H9 (cell line): Measurements from ENCODE around the gene RALY. TPM values are rescaled to one million over a fixed set of nuclear protein-coding genes. Genes with fewer than 3 reads are reported as not detected.

ENCODE experiments used
- DNase-seq: peaks from one replicate; pipeline ENCODE4 v3.0.0-alpha.2; 2017
- H2AFZ ChIP-seq: one replicate; pipeline ENCODE4 v1.6.1; 2013; ENCODE audit warnings: mild to moderate bottlenecking, low read length, control low read depth, moderate library complexity
- H2AK5ac ChIP-seq: 2 replicates; pipeline ENCODE4 v1.6.1; 2013; ENCODE audit warnings: low read length, control low read depth, mixed read lengths; ENCODE audit not compliant: insufficient read length
- H2BK120ac ChIP-seq: one replicate; pipeline ENCODE4 v1.6.1; 2013; ENCODE audit warnings: low read depth, mild to moderate bottlenecking, low read length, control low read depth, inconsistent platforms; ENCODE audit not compliant: poor library complexity, severe bottlenecking
- H2BK12ac ChIP-seq: 2 replicates; pipeline ENCODE4 v1.6.1; 2013; ENCODE audit warnings: low read length, control low read depth, mixed read lengths, low read depth; ENCODE audit not compliant: insufficient read length
- H2BK15ac ChIP-seq: 2 replicates; pipeline ENCODE4 v1.6.1; 2013; ENCODE audit warnings: low read depth, low read length, control low read depth
- H2BK20ac ChIP-seq: one replicate; pipeline ENCODE4 v1.6.1; 2013; ENCODE audit warnings: low read depth, mild to moderate bottlenecking, low read length, control low read depth, inconsistent platforms; ENCODE audit not compliant: poor library complexity, severe bottlenecking
- H2BK5ac ChIP-seq: 2 replicates; pipeline ENCODE4 v1.6.1; 2013; ENCODE audit warnings: low read length, control low read depth, mixed read lengths; ENCODE audit not compliant: insufficient read length
- H3K14ac ChIP-seq: 2 replicates; pipeline ENCODE4 v1.6.1; 2013; ENCODE audit warnings: low read length, control low read depth; ENCODE audit not compliant: insufficient read depth
- H3K18ac ChIP-seq: 2 replicates; pipeline ENCODE4 v1.6.1; 2013; ENCODE audit warnings: low read depth, mild to moderate bottlenecking, mixed read lengths, low read length, control low read depth; ENCODE audit not compliant: insufficient read length
- H3K23ac ChIP-seq: 2 replicates; pipeline ENCODE4 v1.6.1; 2013; ENCODE audit warnings: low read length, control low read depth, mixed read lengths, low read depth; ENCODE audit not compliant: insufficient read length
- H3K23me2 ChIP-seq: 2 replicates; pipeline ENCODE4 v1.6.1; 2013; ENCODE audit warnings: low read depth, mild to moderate bottlenecking, mixed read lengths, low read length, control low read depth; ENCODE audit not compliant: insufficient read length, poor library complexity, severe bottlenecking
- H3K27ac ChIP-seq: 2 replicates; pipeline ENCODE4 v1.5.1; 2013; ENCODE audit warnings: low read length, control low read depth, mixed read lengths, low read depth; ENCODE audit not compliant: insufficient read length
- H3K27me3 ChIP-seq: 2 replicates; pipeline ENCODE4 v1.6.1; 2013; ENCODE audit warnings: low read length, control low read depth, inconsistent platforms; ENCODE audit not compliant: insufficient read depth
- H3K4ac ChIP-seq: 2 replicates; pipeline ENCODE4 v1.6.1; 2013; ENCODE audit warnings: low read depth, mild to moderate bottlenecking, control low read depth, inconsistent platforms, low read length, moderate library complexity
- H3K4me1 ChIP-seq: 2 replicates; pipeline ENCODE4 v1.6.1; 2013; ENCODE audit warnings: low read length, control low read depth, inconsistent platforms; ENCODE audit not compliant: insufficient read depth
- H3K4me2 ChIP-seq: 2 replicates; pipeline ENCODE4 v1.6.1; 2013; ENCODE audit warnings: low read length, control low read depth, mixed read lengths; ENCODE audit not compliant: insufficient read length, insufficient read depth
- H3K56ac ChIP-seq: 2 replicates; pipeline ENCODE4 v1.6.1; 2013; ENCODE audit warnings: low read depth, mild to moderate bottlenecking, mixed read lengths, low read length, control low read depth; ENCODE audit not compliant: insufficient read length
- H3K79me1 ChIP-seq: 2 replicates; pipeline ENCODE4 v1.6.1; 2013; ENCODE audit warnings: low read depth, mild to moderate bottlenecking, moderate library complexity, low read length, control low read depth, inconsistent platforms; ENCODE audit not compliant: insufficient read depth, poor library complexity, severe bottlenecking
- H3K79me2 ChIP-seq: 2 replicates; pipeline ENCODE4 v1.6.1; 2013; ENCODE audit warnings: low read length, control low read depth, inconsistent platforms; ENCODE audit not compliant: insufficient read depth
- H3K9ac ChIP-seq: 2 replicates; pipeline ENCODE4 v1.6.1; 2013; ENCODE audit warnings: low read length, control low read depth, mixed read lengths; ENCODE audit not compliant: insufficient read length; ENCODE audit errors: extremely low read depth
- H3K9me3 ChIP-seq: one replicate; pipeline ENCODE4 v1.6.1; 2013; ENCODE audit warnings: low read depth, low read length, inconsistent platforms; ENCODE audit not compliant: control insufficient read depth
- H3T11ph ChIP-seq: one replicate; pipeline ENCODE4 v1.6.1; 2013; ENCODE audit warnings: mild to moderate bottlenecking, low read length, control low read depth, inconsistent platforms
- H4K20me1 ChIP-seq: one replicate; pipeline ENCODE4 v1.6.1; 2013; ENCODE audit not compliant: control insufficient read depth, insufficient read length, insufficient read depth
- H4K5ac ChIP-seq: 2 replicates; pipeline ENCODE4 v1.6.1; 2013; ENCODE audit warnings: low read depth, mild to moderate bottlenecking, mixed read lengths, low read length, control low read depth; ENCODE audit not compliant: insufficient read length
- H4K8ac ChIP-seq: replicated peaks from 2 replicates; pipeline ENCODE4 v1.6.1; 2013; ENCODE audit warnings: low read length, control low read depth, mixed read lengths, low read depth; ENCODE audit not compliant: insufficient read length
- H4K91ac ChIP-seq: 2 replicates; pipeline ENCODE4 v1.6.1; 2013; ENCODE audit warnings: low read depth, mild to moderate bottlenecking, moderate library complexity, mixed read lengths, low read length, control low read depth; ENCODE audit not compliant: insufficient read length
- H3K27ac Mint-ChIP-seq, 3 experiments: 2 replicates in 2 of 3; 3 replicates in 1 of 3; pipeline ENCODE4 v1.8.0; 2020 to 2021; ENCODE audit warnings: mixed read lengths in 3 of 3, mild to moderate bottlenecking in 1 of 3, moderate library complexity in 1 of 3
- H3K27me3 Mint-ChIP-seq: 2 replicates; pipeline ENCODE4 v1.8.0; 2021; ENCODE audit warnings: low read depth, mild to moderate bottlenecking, moderate library complexity, mixed read lengths
- H3K36me3 Mint-ChIP-seq, 3 experiments: 2 replicates in 2 of 3; 3 replicates in 1 of 3; pipeline ENCODE4 v1.8.0; 2020 to 2021; ENCODE audit warnings: low read depth in 3 of 3, mixed read lengths in 3 of 3; ENCODE audit not compliant: insufficient read depth in 1 of 3
- H3K4me1 Mint-ChIP-seq, 2 experiments: 2 replicates each; pipeline ENCODE4 v1.8.0; 2020; ENCODE audit warnings: mixed read lengths in 2 of 2
- H3K4me3 Mint-ChIP-seq, 2 experiments: 2 replicates in 1 of 2; 3 replicates in 1 of 2; pipeline ENCODE4 v1.8.0; 2020 to 2021; ENCODE audit warnings: mild to moderate bottlenecking in 2 of 2, mixed read lengths in 2 of 2, moderate library complexity in 1 of 2
- H3K9me3 Mint-ChIP-seq, 2 experiments: 2 replicates in 1 of 2; 3 replicates in 1 of 2; pipeline ENCODE4 v1.8.0; 2020; ENCODE audit warnings: mild to moderate bottlenecking in 2 of 2, mixed read lengths in 2 of 2, moderate library complexity in 1 of 2
- CTCF ChIP-seq: fragments of 200-600 bp; sonication (generic); conservative IDR thresholded peaks from 3 replicates; pipeline ENCODE4 v1.8.0; 2021; ENCODE audit warnings: antibody characterized with exemption, mild to moderate bottlenecking
- total RNA-seq: library from RNA; stranded (reverse); gene quantifications from 2 replicates; pipeline ENCODE4 v1.2.1, GENCODE V29; 2021

The RALY gene
- total RNA-seq, 1 experiment from 2014 or later: 199 TPM

GRCh38 chr20:34061695-34062094, 68.0 kb downstream of the RALY start:
- Histone ChIP-seq H3K4ac (no peak overlapping the region), H3K23ac (no peak overlapping the region), H3K79me2 (no peaks in the 10 kb centered on the region; the same call in 1 of the 2 replicates)

More at GRCh38 chr20:34061695-34062094, 68.0 kb downstream of the RALY start:
- Histone ChIP-seq H4K8ac (no peak overlapping the region), H3K79me1 (no peaks in the 10 kb centered on the region), H3K27me3 (no peaks in the 10 kb centered on the region), H3K27ac (no peak overlapping the region), H4K91ac (no peak overlapping the region), H3T11ph (no peak overlapping the region), H3K14ac (no peak overlapping the region), H3K56ac (no peak overlapping the region), H2BK120ac (no peak overlapping the region), H4K5ac (no peak overlapping the region), H3K23me2 (no peaks in the 10 kb centered on the region), H2AFZ (no peak overlapping the region), H2BK5ac (no peak overlapping the region), H2BK15ac (no peak overlapping the region), H3K18ac (no peak overlapping the region), H3K4me1 (no peaks in the 10 kb centered on the region), H2BK20ac (no peak overlapping the region), H2BK12ac (no peak overlapping the region), H3K4me2 (no peak overlapping the region), H4K20me1 (no peaks in the 10 kb centered on the region), H3K9me3 (no peaks in the 10 kb centered on the region), H3K9ac (no peak overlapping the region), H2AK5ac (no peak overlapping the region)
- Mint-ChIP-seq H3K27me3 (no peaks in the 10 kb centered on the region), H3K4me1 (peaks cover 5 to 8% of the 10 kb centered on the region in 2 experiments), H3K36me3 (peaks cover 0 to 2% (median 2%) of the 10 kb centered on the region in 3 experiments; a peak in 2 of 7 replicates), H3K9me3 (no peaks in the 10 kb centered on the region), H3K27ac (peak overlapping the region in 1 of 3 experiments; percentile 42; a peak in 1 of 7 replicates), H3K4me3 (no peak overlapping the region)
- no peak for TF ChIP-seq CTCF
- no peak for DNase-seq
